Activated T-cell treated with anti-CD3 and anti-CD28 coated beads, Interleukin-2, amount 50 U/mL, for 72 hours (primary cell): ENCODE results near the gene CSH1. TPM values are rescaled to one million over a fixed set of nuclear protein-coding genes. Genes with fewer than 3 reads are reported as not detected.

Source experiments
- ATAC-seq, 2 donors: fragments of 150-1000 bp; cut with Tn5 transposase; replicated peaks in 1 of 2; 2 replicates each; pipeline ENCODE4 v1.10.0; 2021; ENCODE audit warnings: moderate library complexity in 2 of 2, mild to moderate bottlenecking in 1 of 2
- DNase-seq, 2 donors: peaks; one replicate each; pipeline ENCODE4 v3.0.0; 2021 to 2022; ENCODE audit warnings: mixed read lengths in 1 of 2
- H3K27ac Mint-ChIP-seq: one replicate; pipeline ENCODE4 v1.8.0; 2022; ENCODE audit warnings: mild to moderate bottlenecking, moderate library complexity, mixed read lengths
- H3K27me3 Mint-ChIP-seq: one replicate; pipeline ENCODE4 v1.8.0; 2022; ENCODE audit warnings: low read depth, mixed read lengths
- H3K36me3 Mint-ChIP-seq, 2 donors: one replicate each; pipeline ENCODE4 v1.8.0; 2022; ENCODE audit warnings: mixed read lengths in 2 of 2, mild to moderate bottlenecking in 1 of 2; ENCODE audit not compliant: insufficient read depth in 2 of 2
- H3K4me1 Mint-ChIP-seq: one replicate; pipeline ENCODE4 v1.8.0; 2022; ENCODE audit warnings: low read depth, mixed read lengths
- H3K4me3 Mint-ChIP-seq, 2 donors: one replicate each; pipeline ENCODE4 v1.8.0; 2022; ENCODE audit warnings: mild to moderate bottlenecking in 2 of 2, mixed read lengths in 2 of 2, moderate library complexity in 2 of 2
- H3K9me3 Mint-ChIP-seq, 2 donors: one replicate each; pipeline ENCODE4 v1.8.0; 2022; ENCODE audit warnings: mixed read lengths in 2 of 2
- total RNA-seq, 2 donors: library from RNA; stranded (reverse); gene quantifications; one replicate each; pipeline ENCODE4 v1.2.3, GENCODE V29; 2022

CSH1 gene
- total RNA-seq, 2 donors from 2014 or later = not detected

GRCh38 chr17:63934183-63935112, 38.1 kb upstream of the CSH1 start:
- Mint-ChIP-seq H3K36me3 (no peaks in the 10 kb centered on the region), H3K9me3 (no peaks in the 10 kb centered on the region), H3K4me1 (peaks cover 24% of the 10 kb centered on the region), H3K27me3 (no peaks in the 10 kb centered on the region), H3K4me3 (no peak overlapping the region), H3K27ac (no peak overlapping the region)
- ATAC-seq = no peak
- DNase-seq = no peak

- DNase-seq (no peak), ATAC-seq (no peak)
- Mint-ChIP-seq H3K27ac (no peak overlapping the region), H3K27me3 (no peaks in the 10 kb centered on the region), H3K4me1 (peaks cover 24% of the 10 kb centered on the region), H3K9me3 (no peaks in the 10 kb centered on the region), H3K4me3 (peak overlapping the region in 1 of 2 donors; percentile 84), H3K36me3 (no peaks in the 10 kb centered on the region)
These were observed 37.2 kb upstream of the CSH1 start for GRCh38 chr17:63933598-63933997.

GRCh38 chr17:63932721-63933120, 36.3 kb upstream of the CSH1 start:
- ATAC-seq (no peak), DNase-seq (no peak)
- H3K36me3 Mint-ChIP-seq = no peaks in the 10 kb centered on the region
- peak overlapping the region; percentile 84 to 94 for H3K4me3 Mint-ChIP-seq
- H3K27ac Mint-ChIP-seq = peak overlapping the region; percentile 77
- H3K9me3 Mint-ChIP-seq = no peaks in the 10 kb centered on the region
- peaks cover 24% of the 10 kb centered on the region for H3K4me1 Mint-ChIP-seq
- H3K27me3 Mint-ChIP-seq = no peaks in the 10 kb centered on the region

- peak; percentile 78 to 81 for ATAC-seq
- H3K27me3 Mint-ChIP-seq = no peaks in the 10 kb centered on the region
- peak; percentile 60 to 61 for DNase-seq
- H3K4me3 Mint-ChIP-seq = peak within 1 kb of the TSS; percentile 84 to 94
- H3K27ac Mint-ChIP-seq = peak within 1 kb of the TSS; percentile 77
- no peaks in the 10 kb centered on the region for H3K36me3 Mint-ChIP-seq
- H3K9me3 Mint-ChIP-seq = no peaks in the 10 kb centered on the region
- peaks cover 24% of the 10 kb centered on the region for H3K4me1 Mint-ChIP-seq
These were observed 35.7 kb upstream of the CSH1 start, which contains the start of gene CD79B for GRCh38 chr17:63931981-63932561. Gene CD79B (minus strand): TSS chr17:63932331. CDS start chr17:63932261, 70 bp downstream.

GRCh38 chr17:63930951-63931575, 34.7 kb upstream of the CSH1 start:
- Mint-ChIP-seq H3K27me3 (no peaks in the 10 kb centered on the region), H3K9me3 (no peaks in the 10 kb centered on the region), H3K4me3 (peak overlapping the region; percentile 84 to 94), H3K27ac (peak overlapping the region; percentile 43), H3K36me3 (no peaks in the 10 kb centered on the region), H3K4me1 (peaks cover 24% of the 10 kb centered on the region)
- peak; percentile 71 to 74 for DNase-seq
- peak; percentile 72 to 87 for ATAC-seq

- H3K4me1 Mint-ChIP-seq = peaks cover 24% of the 10 kb centered on the region
- H3K36me3 Mint-ChIP-seq = no peaks in the 10 kb centered on the region
- peak overlapping the region in 1 of 2 donors; percentile 94 for H3K4me3 Mint-ChIP-seq
- no peaks in the 10 kb centered on the region for H3K9me3 Mint-ChIP-seq
- no peaks in the 10 kb centered on the region for H3K27me3 Mint-ChIP-seq
- ATAC-seq (no peak), DNase-seq (no peak)
- H3K27ac Mint-ChIP-seq = no peak overlapping the region
These were observed 33.7 kb upstream of the CSH1 start for GRCh38 chr17:63929860-63930766.

- Mint-ChIP-seq H3K4me1 (peaks cover 24% of the 10 kb centered on the region), H3K27me3 (no peaks in the 10 kb centered on the region), H3K36me3 (no peaks in the 10 kb centered on the region), H3K27ac (no peak overlapping the region), H3K9me3 (no peaks in the 10 kb centered on the region), H3K4me3 (peak overlapping the region in 1 of 2 donors; percentile 25)
- ATAC-seq (no peak), DNase-seq (no peak)
These were observed 32.8 kb upstream of the CSH1 start for GRCh38 chr17:63928966-63929695.

GRCh38 chr17:63928172-63928666, 31.8 kb upstream of the CSH1 start:
- Mint-ChIP-seq H3K4me1 (peaks cover 24% of the 10 kb centered on the region), H3K27ac (no peak overlapping the region), H3K36me3 (no peaks in the 10 kb centered on the region), H3K4me3 (no peak overlapping the region), H3K9me3 (no peaks in the 10 kb centered on the region), H3K27me3 (no peaks in the 10 kb centered on the region)
- no peak for ATAC-seq
- no peak for DNase-seq

- Mint-ChIP-seq H3K27ac (no peak overlapping the region), H3K27me3 (no peaks in the 10 kb centered on the region)
- ATAC-seq = no peak
These were observed 31.2 kb upstream of the CSH1 start for GRCh38 chr17:63927464-63928171.

GRCh38 chr17:63926164-63926563, 29.8 kb upstream of the CSH1 start:
- Mint-ChIP-seq H3K27me3 (no peaks in the 10 kb centered on the region), H3K4me3 (no peak overlapping the region), H3K4me1 (peaks cover 8% of the 10 kb centered on the region), H3K9me3 (no peaks in the 10 kb centered on the region), H3K36me3 (no peaks in the 10 kb centered on the region), H3K27ac (no peak overlapping the region)
- ATAC-seq (no peak), DNase-seq (no peak)

More at GRCh38 chr17:63927464-63928171, 31.2 kb upstream of the CSH1 start:
- H3K4me1 Mint-ChIP-seq = peaks cover 21% of the 10 kb centered on the region
- no peaks in the 10 kb centered on the region for H3K36me3 Mint-ChIP-seq
- DNase-seq = no peak
- H3K9me3 Mint-ChIP-seq = no peaks in the 10 kb centered on the region
- H3K4me3 Mint-ChIP-seq = no peak overlapping the region

- H3K36me3 Mint-ChIP-seq = no peaks in the 10 kb centered on the region
- DNase-seq (no peak), ATAC-seq (no peak)
- H3K27me3 Mint-ChIP-seq = no peaks in the 10 kb centered on the region
- no peak overlapping the region for H3K4me3 Mint-ChIP-seq
- H3K27ac Mint-ChIP-seq = no peak overlapping the region
- no peaks in the 10 kb centered on the region for H3K9me3 Mint-ChIP-seq
- H3K4me1 Mint-ChIP-seq = peaks cover 2% of the 10 kb centered on the region
These were observed 29.2 kb upstream of the CSH1 start for GRCh38 chr17:63925615-63926014.
